Loucy (cell line): ENCODE data around the gene RGS6.

Experiments used
- H2AFZ ChIP-seq: fragments of 200-600 bp; sonication (generic); 2 replicates; pipeline ENCODE4 v1.6.0; 2016; ENCODE audit warnings: antibody characterized with exemption, mild to moderate bottlenecking, low read length, moderate library complexity
- H3F3A ChIP-seq: fragments of 200-600 bp; 2 replicates; pipeline ENCODE4 v1.6.0; 2016; ENCODE audit warnings: antibody characterized with exemption, low read depth, mild to moderate bottlenecking
- H3K27me3 ChIP-seq: fragments of 200-600 bp; sonication (generic); 2 replicates; pipeline ENCODE4 v1.6.1; 2014; ENCODE audit warnings: low read length, mild to moderate bottlenecking; ENCODE audit not compliant: insufficient read depth, poor library complexity, severe bottlenecking
- H3K36me3 ChIP-seq: fragments of 200-600 bp; sonication (generic); 2 replicates; pipeline ENCODE4 v1.6.1; 2016; ENCODE audit warnings: low read length; ENCODE audit not compliant: insufficient read depth
- H3K4me1 ChIP-seq: fragments of 200-600 bp; sonication (generic); 2 replicates; pipeline ENCODE4 v1.5.1; 2014; ENCODE audit warnings: low read length, mild to moderate bottlenecking; ENCODE audit not compliant: insufficient read depth, poor library complexity, severe bottlenecking
- H3K4me2 ChIP-seq: fragments of 200-600 bp; sonication (generic); 2 replicates; pipeline ENCODE4 v1.6.0; 2014; ENCODE audit warnings: antibody characterized with exemption, low read length, low read depth, mild to moderate bottlenecking; ENCODE audit not compliant: poor library complexity, severe bottlenecking
- H3K4me3 ChIP-seq: fragments of 200-600 bp; sonication (generic); 2 replicates; pipeline ENCODE4 v1.5.1; 2014; ENCODE audit warnings: low read length, mild to moderate bottlenecking, mixed read lengths; ENCODE audit not compliant: poor library complexity, severe bottlenecking
- H3K79me2 ChIP-seq: fragments of 200-600 bp; sonication (generic); 2 replicates; pipeline ENCODE4 v1.6.1; 2014; ENCODE audit warnings: low read length; ENCODE audit not compliant: insufficient read depth
- H3K9ac ChIP-seq: fragments of 200-600 bp; sonication (generic); 2 replicates; pipeline ENCODE4 v1.6.0; 2014; ENCODE audit warnings: mild to moderate bottlenecking, low read depth, low read length, moderate library complexity; ENCODE audit not compliant: poor library complexity, severe bottlenecking
- H3K9me2 ChIP-seq: fragments of 200-600 bp; sonication (generic); replicated peaks from 2 replicates; pipeline ENCODE4 v1.6.1; 2016; ENCODE audit warnings: low read depth, low read length, mixed read lengths
- H3K9me3 ChIP-seq: fragments of 200-600 bp; sonication (generic); 2 replicates; pipeline ENCODE4 v1.6.1; 2014; ENCODE audit warnings: mild to moderate bottlenecking, antibody characterized with exemption, low read length, low read depth; ENCODE audit not compliant: insufficient read depth
- H4K20me1 ChIP-seq: fragments of 200-600 bp; sonication (generic); 2 replicates; pipeline ENCODE4 v1.6.0; 2014; ENCODE audit warnings: antibody characterized with exemption, low read length, mild to moderate bottlenecking; ENCODE audit not compliant: insufficient read depth, poor library complexity, severe bottlenecking
- EZH2phosphoT487 ChIP-seq: fragments of 200-600 bp; IDR thresholded peaks from 2 replicates; pipeline ENCODE4 v1.6.1; 2018; ENCODE audit warnings: antibody characterized with exemption, mild to moderate bottlenecking, moderate library complexity, borderline replicate concordance
- TF ChIP-seq, protein P1 (sequence below): fragments of 200-600 bp; sonication (generic); conservative IDR thresholded peaks from 2 replicates; pipeline ENCODE4 v1.5.1; 2014; ENCODE audit warnings: mild to moderate bottlenecking, antibody characterized with exemption, low read length

The RGS6 gene

DNA sequence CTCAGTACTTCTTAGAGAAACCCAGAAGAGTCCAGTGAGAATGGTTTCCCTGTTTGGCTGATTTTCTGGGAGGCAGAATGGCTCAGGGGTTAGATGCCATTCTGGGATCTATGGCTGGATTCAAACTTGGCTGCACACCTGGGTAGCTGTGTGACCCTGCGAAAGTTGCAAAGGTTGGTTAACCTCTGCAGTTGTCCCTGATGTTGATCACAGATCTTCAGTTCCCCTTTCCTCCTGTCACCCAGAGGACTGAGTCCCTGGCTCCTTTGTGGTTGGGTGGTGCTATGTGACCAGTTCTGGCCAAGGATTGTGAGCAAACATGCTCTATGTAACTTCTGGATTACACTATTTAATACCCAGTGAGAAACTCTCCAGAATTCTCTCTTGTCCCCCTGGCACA, 418.0 kb downstream of the RGS6 start:
- H2AFZ ChIP-seq, result no peak overlapping the region
- H3K4me1 ChIP-seq, result peaks cover 33% of the 10 kb centered on the region
- H3F3A ChIP-seq, result no peaks in the 10 kb centered on the region
- TF ChIP-seq, protein P1, sequence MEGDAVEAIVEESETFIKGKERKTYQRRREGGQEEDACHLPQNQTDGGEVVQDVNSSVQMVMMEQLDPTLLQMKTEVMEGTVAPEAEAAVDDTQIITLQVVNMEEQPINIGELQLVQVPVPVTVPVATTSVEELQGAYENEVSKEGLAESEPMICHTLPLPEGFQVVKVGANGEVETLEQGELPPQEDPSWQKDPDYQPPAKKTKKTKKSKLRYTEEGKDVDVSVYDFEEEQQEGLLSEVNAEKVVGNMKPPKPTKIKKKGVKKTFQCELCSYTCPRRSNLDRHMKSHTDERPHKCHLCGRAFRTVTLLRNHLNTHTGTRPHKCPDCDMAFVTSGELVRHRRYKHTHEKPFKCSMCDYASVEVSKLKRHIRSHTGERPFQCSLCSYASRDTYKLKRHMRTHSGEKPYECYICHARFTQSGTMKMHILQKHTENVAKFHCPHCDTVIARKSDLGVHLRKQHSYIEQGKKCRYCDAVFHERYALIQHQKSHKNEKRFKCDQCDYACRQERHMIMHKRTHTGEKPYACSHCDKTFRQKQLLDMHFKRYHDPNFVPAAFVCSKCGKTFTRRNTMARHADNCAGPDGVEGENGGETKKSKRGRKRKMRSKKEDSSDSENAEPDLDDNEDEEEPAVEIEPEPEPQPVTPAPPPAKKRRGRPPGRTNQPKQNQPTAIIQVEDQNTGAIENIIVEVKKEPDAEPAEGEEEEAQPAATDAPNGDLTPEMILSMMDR, result no peak
- no peaks in the 10 kb centered on the region for H3K9me2 ChIP-seq
- H3K9me3 ChIP-seq, result 0 out of 2 replicates have a peak, but pooled peaks cover 3% of the 10 kb centered on the region
- peaks cover 18% of the 10 kb centered on the region; the same call in 1 of the 2 replicates for H3K36me3 ChIP-seq
- no peaks in the 10 kb centered on the region for H3K79me2 ChIP-seq
- peak overlapping the region; percentile 31 for H3K4me2 ChIP-seq
- no peak overlapping the region for H3K4me3 ChIP-seq
- no peaks in the 10 kb centered on the region for H3K27me3 ChIP-seq
- no peaks in the 10 kb centered on the region for H4K20me1 ChIP-seq
- no peak overlapping the region for H3K9ac ChIP-seq

DNA sequence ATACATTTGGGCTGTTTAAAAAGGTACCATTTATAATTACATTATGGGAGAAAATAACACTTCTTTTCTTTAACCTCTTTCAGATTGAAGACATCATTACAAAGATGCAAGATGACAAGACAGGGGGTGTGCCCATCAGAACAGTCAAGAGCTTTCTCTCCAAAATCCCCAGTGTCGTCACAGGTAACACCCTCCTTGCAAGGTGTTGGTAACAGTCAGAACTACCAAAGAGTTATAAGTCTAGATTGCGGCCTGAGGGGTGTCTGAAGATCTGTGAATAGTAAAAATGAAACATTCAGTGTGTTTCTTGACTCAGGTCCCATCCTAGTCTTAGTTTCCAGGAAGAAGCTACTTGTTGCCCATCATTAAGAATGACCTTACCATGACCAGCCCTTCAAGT, 419.8 kb downstream of the RGS6 start:
- Histone ChIP-seq H3K9me2 (no peaks in the 10 kb centered on the region), H3K4me1 (peaks cover 33% of the 10 kb centered on the region), H3K4me2 (no peak overlapping the region), H3K9me3 (peaks cover 11% of the 10 kb centered on the region; the same call in 1 of the 2 replicates), H3F3A (no peaks in the 10 kb centered on the region), H3K36me3 (peaks cover 22% of the 10 kb centered on the region; the same call in 1 of the 2 replicates), H3K79me2 (no peaks in the 10 kb centered on the region), H3K9ac (no peak overlapping the region), H4K20me1 (no peaks in the 10 kb centered on the region), H2AFZ (no peak overlapping the region), H3K4me3 (no peak overlapping the region), H3K27me3 (no peaks in the 10 kb centered on the region)
- no peak for TF ChIP-seq EZH2phosphoT487
- TF ChIP-seq, protein P1, result no peak

DNA sequence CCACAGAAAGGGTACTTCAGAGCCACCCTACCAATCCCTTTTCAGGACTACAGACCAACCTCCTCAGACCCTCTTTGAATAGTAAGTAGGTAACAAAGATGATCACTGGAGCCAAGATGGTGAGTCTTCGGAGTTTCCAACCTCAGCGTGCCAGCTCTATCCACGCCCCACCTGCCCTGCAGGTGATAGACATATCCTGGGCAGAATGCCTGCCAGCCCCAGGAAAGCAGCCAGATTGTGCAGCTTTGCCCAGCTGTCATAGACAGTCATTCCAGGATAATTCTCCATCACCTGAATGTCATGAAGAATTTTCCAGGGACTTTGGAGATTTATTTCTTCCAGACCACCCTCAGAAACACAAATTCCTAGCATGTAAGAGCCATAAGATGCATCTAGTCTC, 434.4 kb downstream of the RGS6 start:
- Histone ChIP-seq H3K9ac (no peak overlapping the region), H3K9me3 (no peaks in the 10 kb centered on the region), H3K36me3 (no peaks in the 10 kb centered on the region), H4K20me1 (no peaks in the 10 kb centered on the region), H3K4me1 (no peaks in the 10 kb centered on the region), H3K27me3 (no peaks in the 10 kb centered on the region), H3K4me2 (no peak overlapping the region), H3K4me3 (no peak overlapping the region), H2AFZ (no peak overlapping the region), H3F3A (no peaks in the 10 kb centered on the region), H3K79me2 (no peaks in the 10 kb centered on the region), H3K9me2 (no peaks in the 10 kb centered on the region)
- TF ChIP-seq, protein P1, result no peak
- no peak for TF ChIP-seq EZH2phosphoT487
